Activated CD4-positive, alpha-beta memory T cell treated with anti-CD3 and anti-CD28 coated beads for 36 hours (primary cell): ENCODE results near the gene ZNF74. TPM values are rescaled to one million over a fixed set of nuclear protein-coding genes. Genes with fewer than 3 reads are reported as not detected.
"Not testable (repeated sequence)": the region's sequence is repeated elsewhere in the genome, so short reads cannot be mapped to it uniquely, and the experiment has no call there.

ENCODE experiments used
- CTCF ChIA-PET: fragments of 350-600 bp; sonication (Branson Sonifier 250); formaldehyde crosslinking; loops from one replicate; lab custom pipeline; 2021; ENCODE audit warnings: antibody characterized with exemption, inconsistent platforms; lab: Charles Lee
- POLR2A ChIA-PET: fragments of 350-600 bp; sonication (Branson Sonifier 250); formaldehyde crosslinking; loops from one replicate; lab custom pipeline; 2021; ENCODE audit warnings: antibody characterized with exemption; lab: Charles Lee
- DNase-seq: peaks from one replicate; pipeline ENCODE4 v3.0.0-alpha.2; 2020
- H3K27ac Mint-ChIP-seq: one replicate; pipeline ENCODE4 v1.8.0; 2021; ENCODE audit warnings: mixed read lengths
- H3K27me3 Mint-ChIP-seq: one replicate; pipeline ENCODE4 v1.8.0; 2021; ENCODE audit warnings: mixed read lengths
- H3K36me3 Mint-ChIP-seq: one replicate; pipeline ENCODE4 v1.8.0; 2021; ENCODE audit warnings: mixed read lengths
- H3K4me1 Mint-ChIP-seq: one replicate; pipeline ENCODE4 v1.8.0; 2021; ENCODE audit warnings: low read depth, mixed read lengths
- H3K4me3 Mint-ChIP-seq: one replicate; pipeline ENCODE4 v1.8.0; 2021; ENCODE audit warnings: mild to moderate bottlenecking, mixed read lengths
- H3K9me3 Mint-ChIP-seq: one replicate; pipeline ENCODE4 v1.8.0; 2021; ENCODE audit warnings: mixed read lengths
- intact Hi-C: fragments of 100-400 bp; cut with micrococcal nuclease; formaldehyde crosslinking; loops from one replicate; pipeline ENCODE4 v1.15.1; 2023
- total RNA-seq, 2 experiments: library from RNA; stranded (reverse); gene quantifications; one replicate each; pipeline ENCODE4 v1.2.3, GENCODE V29; 2021

The ZNF74 gene
- total RNA-seq, 2 experiments from 2014 or later = 6.8 to 9.0 TPM

- Mint-ChIP-seq H3K9me3 (no peaks in the 10 kb centered on the region), H3K27me3 (no peaks in the 10 kb centered on the region), H3K36me3 (peaks cover 16% of the 10 kb centered on the region), H3K4me1 (peaks cover 3% of the 10 kb centered on the region), H3K4me3 (no peak overlapping the region), H3K27ac (no peak overlapping the region)
- CTCF ChIA-PET = no interaction called here
- DNase-seq = no peak
- POLR2A ChIA-PET = no interaction called here
- intact Hi-C loops = no loop called here
These were observed 12.2 kb downstream of the ZNF74 start for GRCh38 chr22:20405931-20406685.

- no peak for DNase-seq
- Mint-ChIP-seq H3K4me1 (peaks cover 3% of the 10 kb centered on the region), H3K36me3 (peaks cover 16% of the 10 kb centered on the region), H3K4me3 (no peak overlapping the region), H3K27me3 (no peaks in the 10 kb centered on the region), H3K27ac (no peak overlapping the region), H3K9me3 (no peaks in the 10 kb centered on the region)
- ChIA-PET POLR2A (no interaction called here), CTCF (no interaction called here)
- intact Hi-C loops = no loop called here
These were observed 12.9 kb downstream of the ZNF74 start for GRCh38 chr22:20406686-20407408.

GRCh38 chr22:20407829-20408228, 13.9 kb downstream of the ZNF74 start:
- no peak overlapping the region for H3K4me3 Mint-ChIP-seq
- ChIA-PET POLR2A (no interaction called here), CTCF (interaction anchor here (2.6 kb wide), 1 partner anchor 11 kb away, joined by 18 read pairs; no protein-coding TSS in a partner anchor)
- intact Hi-C loops = no loop called here
- no peaks in the 10 kb centered on the region for H3K9me3 Mint-ChIP-seq
- DNase-seq = no peak
- H3K27me3 Mint-ChIP-seq = no peaks in the 10 kb centered on the region
- H3K36me3 Mint-ChIP-seq = peaks cover 16% of the 10 kb centered on the region
- peaks cover 3% of the 10 kb centered on the region for H3K4me1 Mint-ChIP-seq
- no peak overlapping the region for H3K27ac Mint-ChIP-seq

GRCh38 chr22:20408891-20409290, 14.9 kb downstream of the ZNF74 start:
- Mint-ChIP-seq H3K27me3 (no peaks in the 10 kb centered on the region), H3K27ac (no peak overlapping the region), H3K36me3 (peaks cover 11% of the 10 kb centered on the region), H3K4me3 (no peak overlapping the region), H3K9me3 (no peaks in the 10 kb centered on the region), H3K4me1 (no peaks in the 10 kb centered on the region)
- no peak for DNase-seq
- ChIA-PET POLR2A (no interaction called here), CTCF (interaction anchor here (1.0 to 2.6 kb wide), 2 partner anchors 10 to 48 kb away, joined by 3 to 18 read pairs; no protein-coding TSS in a partner anchor)
- intact Hi-C loops = no loop called here

- POLR2A ChIA-PET = interaction anchor here (0.6 kb wide), 1 partner anchor 64 kb away, joined by 3 read pairs; no protein-coding TSS in a partner anchor
- CTCF ChIA-PET = interaction anchor here (1.0 to 2.6 kb wide), 2 partner anchors 9 to 47 kb away, joined by 3 to 18 read pairs; no protein-coding TSS in a partner anchor
- DNase-seq, H3K27ac Mint-ChIP-seq, intact Hi-C loops, H3K9me3 Mint-ChIP-seq, H3K4me3 Mint-ChIP-seq, H3K27me3 Mint-ChIP-seq, H3K4me1 Mint-ChIP-seq: not testable (repeated sequence)
- H3K36me3 Mint-ChIP-seq = peaks cover 11% of the 10 kb centered on the region
These were observed 15.4 kb downstream of the ZNF74 start for GRCh38 chr22:20409385-20409784.

- POLR2A ChIA-PET = no interaction called here
- Mint-ChIP-seq H3K4me1 (no peaks in the 10 kb centered on the region), H3K27me3 (peaks cover 3% of the 10 kb centered on the region), H3K9me3 (no peaks in the 10 kb centered on the region), H3K27ac (no peak overlapping the region), H3K36me3 (no peaks in the 10 kb centered on the region), H3K4me3 (no peak overlapping the region)
- no peak for DNase-seq
- intact Hi-C loops = no loop called here
- CTCF ChIA-PET = no interaction called here
These were observed 18.7 kb downstream of the ZNF74 start for GRCh38 chr22:20412474-20413216.

- Mint-ChIP-seq H3K27me3 (peaks cover 3% of the 10 kb centered on the region), H3K9me3 (no peaks in the 10 kb centered on the region), H3K4me1 (peaks cover 1% of the 10 kb centered on the region), H3K4me3 (no peak overlapping the region), H3K36me3 (no peaks in the 10 kb centered on the region), H3K27ac (no peak overlapping the region)
- intact Hi-C loops = no loop called here
- no peak for DNase-seq
- ChIA-PET CTCF (no interaction called here), POLR2A (no interaction called here)
These were observed 19.5 kb downstream of the ZNF74 start for GRCh38 chr22:20413217-20414058.

- POLR2A ChIA-PET = no interaction called here
- Mint-ChIP-seq H3K9me3 (no peaks in the 10 kb centered on the region), H3K4me3 (no peak overlapping the region), H3K27me3 (peaks cover 3% of the 10 kb centered on the region), H3K4me1 (peaks cover 2% of the 10 kb centered on the region), H3K36me3 (no peaks in the 10 kb centered on the region), H3K27ac (no peak overlapping the region)
- intact Hi-C loops = no loop called here
- CTCF ChIA-PET = no interaction called here
- DNase-seq = no peak
These were observed 20.1 kb downstream of the ZNF74 start for GRCh38 chr22:20414059-20414440.

GRCh38 chr22:20414450-20414849, 20.5 kb downstream of the ZNF74 start:
- Mint-ChIP-seq H3K27me3 (peaks cover 3% of the 10 kb centered on the region), H3K4me1 (peaks cover 2% of the 10 kb centered on the region), H3K4me3 (no peak overlapping the region), H3K36me3 (no peaks in the 10 kb centered on the region), H3K9me3 (no peaks in the 10 kb centered on the region), H3K27ac (no peak overlapping the region)
- intact Hi-C loops = no loop called here
- DNase-seq = no peak
- POLR2A ChIA-PET = no interaction called here
- CTCF ChIA-PET = no interaction called here

- H3K27ac Mint-ChIP-seq, DNase-seq, H3K4me3 Mint-ChIP-seq, POLR2A ChIA-PET, H3K36me3 Mint-ChIP-seq, H3K27me3 Mint-ChIP-seq, H3K9me3 Mint-ChIP-seq, H3K4me1 Mint-ChIP-seq: not testable (repeated sequence)
- CTCF ChIA-PET = interaction anchor here (1.8 to 2.0 kb wide), 2 partner anchors 41 to 84 kb away, joined by 4 to 10 read pairs; no protein-coding TSS in a partner anchor
- intact Hi-C loops = loop anchor here (5.0 kb wide), 2 partner anchors 287 to 327 kb away; no protein-coding TSS in a partner anchor
These were observed 21.3 kb downstream of the ZNF74 start for GRCh38 chr22:20415241-20415640.

- H3K9me3 Mint-ChIP-seq, DNase-seq, H3K36me3 Mint-ChIP-seq, H3K4me1 Mint-ChIP-seq, POLR2A ChIA-PET, H3K4me3 Mint-ChIP-seq, H3K27me3 Mint-ChIP-seq, H3K27ac Mint-ChIP-seq: not testable (repeated sequence)
- CTCF ChIA-PET = interaction anchor here (1.8 to 2.0 kb wide), 2 partner anchors 40 to 83 kb away, joined by 4 to 10 read pairs; no protein-coding TSS in a partner anchor
- intact Hi-C loops = loop anchor here (5.0 kb wide), 2 partner anchors 287 to 327 kb away; no protein-coding TSS in a partner anchor
These were observed 21.7 kb downstream of the ZNF74 start for GRCh38 chr22:20415699-20416098.
